ENCODE results near the gene CPSF2. TPM values are rescaled to one million over a fixed set of nuclear protein-coding genes. Genes with fewer than 3 reads are reported as not detected.

The CPSF2 gene
- total and polyA plus RNA-seq, 2 of the 13 experiments (the other 11 are each of a cell fraction or from before 2014, with no cell fraction given) = 14.3 to 67.9 TPM

- BruUV-seq (replicated peaks) = no TSS peak
These were observed 28.4 kb upstream of the CPSF2 start for GRCh38 chr14:92093320-92093719.

More at GRCh38 chr14:92093320-92093719, 28.4 kb upstream of the CPSF2 start:
- ATAC-seq = peak; percentile 66
- Histone ChIP-seq H3K9ac (ENCODE audit: insufficient read depth, low read depth, low read length) (no peak overlapping the region), H3K9me3 (ENCODE audit: low read length) (no peaks in the 10 kb centered on the region), H2AFZ (ENCODE audit: low read length) (no peak overlapping the region), H3K27me3 (ENCODE audit: control insufficient read depth in 1 of 2, insufficient read depth in 2 of 2, low read length in 2 of 2) (no peaks in the 10 kb centered on the region), H3K79me2 (ENCODE audit: insufficient read depth, low read length) (peaks cover 8% of the 10 kb centered on the region), H3K36me3 (replicated peaks in 1 of 2; ENCODE audit: control insufficient read depth in 1 of 2, insufficient read depth in 2 of 2, low read length in 2 of 2) (peaks cover 2 to 17% of the 10 kb centered on the region in 2 experiments; a peak in 2 of 5 replicates), H3K4me3 (replicated peaks in 1 of 3; ENCODE audit: insufficient read depth in 1 of 3, low read depth in 2 of 3, low read length in 3 of 3) (no peak overlapping the region), H4K20me1 (ENCODE audit: insufficient read depth, low read length) (no peaks in the 10 kb centered on the region), H3K4me2 (ENCODE audit: low read depth, low read length) (no peak overlapping the region), H3K4me1 (ENCODE audit: insufficient read depth, low read length) (no peaks in the 10 kb centered on the region), H3K27ac (ENCODE audit: extremely low read length, insufficient read depth, low read length) (no peak overlapping the region)
- ChIA-PET CTCF (ENCODE audit: low intra/inter-chr PET ratio, low total read pairs) (no interaction called here), POLR2A (interaction anchor here (2.2 kb wide), 1 partner anchor 13 kb away, joined by 10 read pairs; the partner anchor contains the start of gene ATXN3)
- DNase-seq (ENCODE audit: low spot score) = no peak
- FAIRE-seq = no peak
- TF ChIP-seq STAG1 (CRISPR knock-in tag; IDR thresholded peaks at IDR 0.05) (peak; percentile 61), CTCF (CRISPR knock-in tag; IDR thresholded peaks at IDR 0.05) (peak; percentile 55), PBX2 (CRISPR knock-in tag; IDR thresholded peaks at IDR 0.05) (no peak)
- intact Hi-C loops (cut with micrococcal nuclease; ENCODE audit: unreplicated experiment) = no loop called here
- WGBS (ENCODE audit: low lambda C conversion rate) = 58% methylated on average over 1 of the region's 1 CpG
- in situ Hi-C loops (cut with HindIII; ENCODE audit: extremely low pct_ligation_motif_present, low pct_unique_long_range_greater_than_20kb) = no loop called here
